Thyroid gland (tissue), 4 donors: ENCODE results near the gene PRELP. TPM values are rescaled to one million over a fixed set of nuclear protein-coding genes. Genes with fewer than 3 reads are reported as not detected.

Experiments used
- DNase-seq, 2 donors: peaks; one replicate each; pipeline ENCODE4 v3.0.0-alpha.2; 2019
- H3K27ac ChIP-seq, 3 donors: fragments of 200-600 bp; sonication (generic); 1 replicate in 2 of 3; 2 replicates in 1 of 3; pipeline ENCODE4 v1.5.1; 2016 to 2019; ENCODE audit warnings: mild to moderate bottlenecking in 1 of 3, moderate library complexity in 1 of 3
- H3K27me3 ChIP-seq: fragments of 200-600 bp; sonication (generic); one replicate; pipeline ENCODE4 v1.5.1; 2019
- H3K36me3 ChIP-seq, 2 donors: fragments of 200-600 bp; sonication (generic); one replicate each; pipeline ENCODE4 v1.5.1; 2016 to 2019
- H3K4me1 ChIP-seq, 2 donors: fragments of 200-600 bp; sonication (generic); one replicate each; pipeline ENCODE4 v1.5.1; 2017 to 2019
- H3K4me3 ChIP-seq, 3 donors: fragments of 200-600 bp; sonication (generic); replicated peaks in 1 of 3; 1 replicate in 2 of 3; 2 replicates in 1 of 3; pipeline ENCODE4 v1.5.1; 2016; ENCODE audit warnings: mild to moderate bottlenecking in 1 of 3
- H3K9me3 ChIP-seq: fragments of 200-600 bp; sonication (generic); one replicate; pipeline ENCODE4 v1.5.1; 2017
- CTCF ChIP-seq, 6 experiments: fragments of 200-600 bp in 3 of 6; fragments of 450-650 bp in 3 of 6; sonication (generic) in 3 of 6; IDR thresholded peaks; one replicate each; pipeline ENCODE4 v1.5.1; 2016 to 2019; ENCODE audit warnings: antibody characterized with exemption in 6 of 6, mild to moderate bottlenecking in 2 of 6, inconsistent platforms in 1 of 6, moderate library complexity in 1 of 6
- POLR2A ChIP-seq, 2 donors: fragments of 450-650 bp; IDR thresholded peaks; one replicate each; pipeline ENCODE4 v1.6.1; 2017; ENCODE audit warnings: antibody characterized with exemption in 2 of 2, mild to moderate bottlenecking in 2 of 2, moderate library complexity in 1 of 2
- WGBS, 2 donors: methylation state at CpG; one replicate each; pipeline ENCODE4 v1.1.5; 2017; 5-methylcytosine and 5-hydroxymethylcytosine counted together
- intact Hi-C: fragments of 100-400 bp; cut with DNase I; formaldehyde crosslinking; loops from one replicate; pipeline ENCODE4 v1.15.1; 2023
- total RNA-seq, 4 donors: library from RNA; depleted of rRNA; stranded (reverse); fragments of >200 nt; gene quantifications; one replicate each; pipeline ENCODE4 v1.2.3, GENCODE V29; 2016

The PRELP gene
- total RNA-seq, 4 donors from 2014 or later = 17.5 to 86.1 (median 35.4) TPM

GRCh38 chr1:203518541-203518940 lies 42.9 kb downstream of the PRELP start:
- no peaks in the 10 kb centered on the region for H3K27me3 ChIP-seq
- peaks cover 5 to 19% of the 10 kb centered on the region in 2 donors for H3K4me1 ChIP-seq
- no peaks in the 10 kb centered on the region for H3K9me3 ChIP-seq
- no peak overlapping the region for H3K4me3 ChIP-seq
- WGBS, 2 donors = 96 to 97% methylated on average over 5 to 7 of the region's 7 CpGs
- no peak overlapping the region for H3K27ac ChIP-seq
- TF ChIP-seq POLR2A (IDR thresholded peaks at IDR 0.05) (no peak), CTCF (IDR thresholded peaks at IDR 0.05) (no peak)
- DNase-seq = no peak
- H3K36me3 ChIP-seq = no peaks in the 10 kb centered on the region
- intact Hi-C loops = no loop called here

GRCh38 chr1:203519053-203519840 lies 43.6 kb downstream of the PRELP start:
- 84 to 95% methylated on average over 8 to 10 of the region's 10 CpGs for WGBS, 2 donors
- TF ChIP-seq POLR2A (IDR thresholded peaks at IDR 0.05) (no peak), CTCF (IDR thresholded peaks at IDR 0.05) (no peak)
- Histone ChIP-seq H3K27me3 (no peaks in the 10 kb centered on the region), H3K4me3 (no peak overlapping the region), H3K36me3 (no peaks in the 10 kb centered on the region), H3K27ac (no peak overlapping the region), H3K4me1 (peaks cover 5 to 19% of the 10 kb centered on the region in 2 donors), H3K9me3 (no peaks in the 10 kb centered on the region)
- no peak for DNase-seq
- intact Hi-C loops = no loop called here

GRCh38 chr1:203519896-203520295 lies 44.3 kb downstream of the PRELP start:
- peaks cover 5 to 19% of the 10 kb centered on the region in 2 donors for H3K4me1 ChIP-seq
- H3K36me3 ChIP-seq = no peaks in the 10 kb centered on the region
- H3K27ac ChIP-seq = no peak overlapping the region
- no peaks in the 10 kb centered on the region for H3K27me3 ChIP-seq
- intact Hi-C loops = no loop called here
- no peaks in the 10 kb centered on the region for H3K9me3 ChIP-seq
- no peak overlapping the region for H3K4me3 ChIP-seq
- no peak for DNase-seq
- no peak for TF ChIP-seq POLR2A (IDR thresholded peaks at IDR 0.05)
- WGBS, 2 donors = 93 to 96% methylated on average over 6 of the region's 6 CpGs

- H3K27ac ChIP-seq = no peak overlapping the region
- H3K36me3 ChIP-seq = no peaks in the 10 kb centered on the region
- 76 to 91% methylated on average over 5 of the region's 5 CpGs for WGBS, 2 donors
- DNase-seq = no peak
- TF ChIP-seq CTCF (IDR thresholded peaks at IDR 0.05) = no peak
- no peak for TF ChIP-seq POLR2A (IDR thresholded peaks at IDR 0.05)
- H3K9me3 ChIP-seq = no peaks in the 10 kb centered on the region
- no peaks in the 10 kb centered on the region for H3K27me3 ChIP-seq
- no peak overlapping the region for H3K4me3 ChIP-seq
- intact Hi-C loops = no loop called here
- H3K4me1 ChIP-seq = peaks cover 5 to 19% of the 10 kb centered on the region in 2 donors
Measured at GRCh38 chr1:203520315-203520714, 44.7 kb downstream of the PRELP start.

GRCh38 chr1:203521074-203521794 lies 45.6 kb downstream of the PRELP start:
- WGBS, 2 donors = 66 to 67% methylated on average over 7 to 10 of the region's 10 CpGs
- intact Hi-C loops = no loop called here
- Histone ChIP-seq H3K4me3 (no peak overlapping the region), H3K36me3 (no peaks in the 10 kb centered on the region), H3K4me1 (peaks cover 5 to 19% of the 10 kb centered on the region in 2 donors), H3K9me3 (no peaks in the 10 kb centered on the region), H3K27me3 (no peaks in the 10 kb centered on the region), H3K27ac (peak overlapping the region in 1 of 3 donors; percentile 48)
- TF ChIP-seq POLR2A (IDR thresholded peaks at IDR 0.05) = no peak
- no peak for TF ChIP-seq CTCF (IDR thresholded peaks at IDR 0.05)
- peak; percentile 84 to 86 for DNase-seq
